ENCODE measurements around the gene CTNNA3. TPM values are rescaled to one million over a fixed set of nuclear protein-coding genes. Genes with fewer than 3 reads are reported as not detected.

Gene CTNNA3
- total RNA-seq, 1 experiment from 2014 or later: not detected

GRCh38 chr10:66651308-66652082, 1044.5 kb downstream of the CTNNA3 start:
- Histone ChIP-seq H3K79me2 (ENCODE audit: low read length) (no peaks in the 10 kb centered on the region), H3K27ac (ENCODE audit: low read length) (no peak overlapping the region), H3K27me3 (ENCODE audit: low read length) (no peaks in the 10 kb centered on the region), H3K4me1 (ENCODE audit: low read length) (no peaks in the 10 kb centered on the region), H3K4me3 (ENCODE audit: low read length) (no peak overlapping the region), H3K36me3 (ENCODE audit: insufficient read depth, low read length) (no peaks in the 10 kb centered on the region), H3K4me2 (ENCODE audit: low read depth, low read length, poor library complexity, severe bottlenecking) (no peak overlapping the region), H3K9me3 (ENCODE audit: low read length) (no peaks in the 10 kb centered on the region), H2AFZ (ENCODE audit: low read length) (no peak overlapping the region), H4K20me1 (ENCODE audit: insufficient read depth, low read depth, low read length) (no peaks in the 10 kb centered on the region), H3K9ac (ENCODE audit: low read length) (no peak overlapping the region), H3K9me2 (replicated peaks; ENCODE audit: insufficient read depth, low read length) (no peaks in the 10 kb centered on the region)
- no peak for DNase-seq

GRCh38 chr10:66649626-66650025, 1046.4 kb downstream of the CTNNA3 start:
- no peaks in the 10 kb centered on the region for H4K20me1 ChIP-seq (ENCODE audit: insufficient read depth, low read depth, low read length)
- H3K27me3 ChIP-seq (ENCODE audit: low read length): no peaks in the 10 kb centered on the region
- H3K9ac ChIP-seq (ENCODE audit: low read length): no peak overlapping the region
- H3K4me2 ChIP-seq (ENCODE audit: low read depth, low read length, poor library complexity, severe bottlenecking): no peak overlapping the region
- H3K4me1 ChIP-seq (ENCODE audit: low read length): no peaks in the 10 kb centered on the region
- H2AFZ ChIP-seq (ENCODE audit: low read length): no peak overlapping the region
- H3K36me3 ChIP-seq (ENCODE audit: insufficient read depth, low read length): no peaks in the 10 kb centered on the region
- no peak overlapping the region for H3K27ac ChIP-seq (ENCODE audit: low read length)
- no peaks in the 10 kb centered on the region for H3K79me2 ChIP-seq (ENCODE audit: low read length)
- DNase-seq: no peak
- no peaks in the 10 kb centered on the region for H3K9me2 ChIP-seq (replicated peaks; ENCODE audit: insufficient read depth, low read length)
- no peak overlapping the region for H3K4me3 ChIP-seq (ENCODE audit: low read length)
- H3K9me3 ChIP-seq (ENCODE audit: low read length): no peaks in the 10 kb centered on the region

GRCh38 chr10:66642217-66642616, 1053.8 kb downstream of the CTNNA3 start:
- H3K27ac ChIP-seq (ENCODE audit: low read length): no peak overlapping the region
- H3K79me2 ChIP-seq (ENCODE audit: low read length): no peaks in the 10 kb centered on the region
- H3K9me2 ChIP-seq (replicated peaks; ENCODE audit: insufficient read depth, low read length): no peaks in the 10 kb centered on the region
- no peak overlapping the region for H3K4me2 ChIP-seq (ENCODE audit: low read depth, low read length, poor library complexity, severe bottlenecking)
- no peak overlapping the region for H3K9ac ChIP-seq (ENCODE audit: low read length)
- DNase-seq: no peak
- no peaks in the 10 kb centered on the region for H3K36me3 ChIP-seq (ENCODE audit: insufficient read depth, low read length)
- no peaks in the 10 kb centered on the region for H3K9me3 ChIP-seq (ENCODE audit: low read length)
- no peak overlapping the region for H3K4me3 ChIP-seq (ENCODE audit: low read length)
- no peaks in the 10 kb centered on the region for H4K20me1 ChIP-seq (ENCODE audit: insufficient read depth, low read depth, low read length)
- H3K27me3 ChIP-seq (ENCODE audit: low read length): no peaks in the 10 kb centered on the region
- H3K4me1 ChIP-seq (ENCODE audit: low read length): no peaks in the 10 kb centered on the region
- no peak overlapping the region for H2AFZ ChIP-seq (ENCODE audit: low read length)

GRCh38 chr10:66639371-66639770, 1056.6 kb downstream of the CTNNA3 start:
- H3K9me2 ChIP-seq (replicated peaks; ENCODE audit: insufficient read depth, low read length): no peaks in the 10 kb centered on the region
- H3K27ac ChIP-seq (ENCODE audit: low read length): no peak overlapping the region
- no peak overlapping the region for H3K4me2 ChIP-seq (ENCODE audit: low read depth, low read length, poor library complexity, severe bottlenecking)
- H2AFZ ChIP-seq (ENCODE audit: low read length): no peak overlapping the region
- no peaks in the 10 kb centered on the region for H4K20me1 ChIP-seq (ENCODE audit: insufficient read depth, low read depth, low read length)
- no peaks in the 10 kb centered on the region for H3K4me1 ChIP-seq (ENCODE audit: low read length)
- DNase-seq: no peak
- no peaks in the 10 kb centered on the region for H3K27me3 ChIP-seq (ENCODE audit: low read length)
- H3K9me3 ChIP-seq (ENCODE audit: low read length): no peaks in the 10 kb centered on the region
- no peak overlapping the region for H3K9ac ChIP-seq (ENCODE audit: low read length)
- H3K36me3 ChIP-seq (ENCODE audit: insufficient read depth, low read length): no peaks in the 10 kb centered on the region
- no peaks in the 10 kb centered on the region for H3K79me2 ChIP-seq (ENCODE audit: low read length)
- H3K4me3 ChIP-seq (ENCODE audit: low read length): no peak overlapping the region

GRCh38 chr10:66637273-66638036, 1058.5 kb downstream of the CTNNA3 start:
- Histone ChIP-seq H3K9ac (ENCODE audit: low read length) (no peak overlapping the region), H3K9me3 (ENCODE audit: low read length) (no peaks in the 10 kb centered on the region), H3K4me2 (ENCODE audit: low read depth, low read length, poor library complexity, severe bottlenecking) (no peak overlapping the region), H3K4me3 (ENCODE audit: low read length) (no peak overlapping the region), H3K79me2 (ENCODE audit: low read length) (no peaks in the 10 kb centered on the region), H3K36me3 (ENCODE audit: insufficient read depth, low read length) (no peaks in the 10 kb centered on the region), H3K9me2 (replicated peaks; ENCODE audit: insufficient read depth, low read length) (no peaks in the 10 kb centered on the region), H3K4me1 (ENCODE audit: low read length) (no peaks in the 10 kb centered on the region), H2AFZ (ENCODE audit: low read length) (no peak overlapping the region), H4K20me1 (ENCODE audit: insufficient read depth, low read depth, low read length) (no peaks in the 10 kb centered on the region), H3K27me3 (ENCODE audit: low read length) (no peaks in the 10 kb centered on the region), H3K27ac (ENCODE audit: low read length) (no peak overlapping the region)
- DNase-seq: no peak

GRCh38 chr10:66629996-66630395, 1066.0 kb downstream of the CTNNA3 start:
- H3K9ac ChIP-seq (ENCODE audit: low read length): no peak overlapping the region
- H3K4me2 ChIP-seq (ENCODE audit: low read depth, low read length, poor library complexity, severe bottlenecking): no peak overlapping the region
- H3K4me3 ChIP-seq (ENCODE audit: low read length): no peak overlapping the region
- no peaks in the 10 kb centered on the region for H3K36me3 ChIP-seq (ENCODE audit: insufficient read depth, low read length)
- no peaks in the 10 kb centered on the region for H3K9me2 ChIP-seq (replicated peaks; ENCODE audit: insufficient read depth, low read length)
- H3K9me3 ChIP-seq (ENCODE audit: low read length): no peaks in the 10 kb centered on the region
- no peaks in the 10 kb centered on the region for H3K27me3 ChIP-seq (ENCODE audit: low read length)
- DNase-seq: no peak
- H3K27ac ChIP-seq (ENCODE audit: low read length): no peak overlapping the region
- no peak overlapping the region for H2AFZ ChIP-seq (ENCODE audit: low read length)
- H3K79me2 ChIP-seq (ENCODE audit: low read length): no peaks in the 10 kb centered on the region
- no peaks in the 10 kb centered on the region for H3K4me1 ChIP-seq (ENCODE audit: low read length)
- no peaks in the 10 kb centered on the region for H4K20me1 ChIP-seq (ENCODE audit: insufficient read depth, low read depth, low read length)

GRCh38 chr10:66627156-66627555, 1068.8 kb downstream of the CTNNA3 start:
- Histone ChIP-seq H3K27me3 (ENCODE audit: low read length) (no peaks in the 10 kb centered on the region), H3K9me3 (ENCODE audit: low read length) (no peaks in the 10 kb centered on the region), H3K9me2 (replicated peaks; ENCODE audit: insufficient read depth, low read length) (no peaks in the 10 kb centered on the region), H3K79me2 (ENCODE audit: low read length) (no peaks in the 10 kb centered on the region), H3K36me3 (ENCODE audit: insufficient read depth, low read length) (no peaks in the 10 kb centered on the region), H3K27ac (ENCODE audit: low read length) (no peak overlapping the region), H3K4me2 (ENCODE audit: low read depth, low read length, poor library complexity, severe bottlenecking) (no peak overlapping the region), H3K4me3 (ENCODE audit: low read length) (no peak overlapping the region), H3K4me1 (ENCODE audit: low read length) (no peaks in the 10 kb centered on the region), H4K20me1 (ENCODE audit: insufficient read depth, low read depth, low read length) (no peaks in the 10 kb centered on the region), H2AFZ (ENCODE audit: low read length) (no peak overlapping the region), H3K9ac (ENCODE audit: low read length) (no peak overlapping the region)
- peak; percentile 80 for DNase-seq

- Histone ChIP-seq H3K27me3 (ENCODE audit: low read length) (no peaks in the 10 kb centered on the region), H3K36me3 (ENCODE audit: insufficient read depth, low read length) (no peaks in the 10 kb centered on the region), H3K9me2 (replicated peaks; ENCODE audit: insufficient read depth, low read length) (no peaks in the 10 kb centered on the region)
Observed at GRCh38 chr10:66625709-66626590, 1070.0 kb downstream of the CTNNA3 start.

More at GRCh38 chr10:66625709-66626590, 1070.0 kb downstream of the CTNNA3 start:
- no peak overlapping the region for H3K9ac ChIP-seq (ENCODE audit: low read length)
- no peak overlapping the region for H3K27ac ChIP-seq (ENCODE audit: low read length)
- no peaks in the 10 kb centered on the region for H3K79me2 ChIP-seq (ENCODE audit: low read length)
- no peaks in the 10 kb centered on the region for H3K9me3 ChIP-seq (ENCODE audit: low read length)
- no peak overlapping the region for H3K4me2 ChIP-seq (ENCODE audit: low read depth, low read length, poor library complexity, severe bottlenecking)
- H3K4me1 ChIP-seq (ENCODE audit: low read length): no peaks in the 10 kb centered on the region
- DNase-seq: no peak
- H4K20me1 ChIP-seq (ENCODE audit: insufficient read depth, low read depth, low read length): no peaks in the 10 kb centered on the region
- H2AFZ ChIP-seq (ENCODE audit: low read length): no peak overlapping the region
- no peak overlapping the region for H3K4me3 ChIP-seq (ENCODE audit: low read length)

Data from Karpas-422 (cell line).